A549 treated with Mapracorat at 1 μM for 4 hours (cell line): ENCODE results near the gene ALDH1L2. TPM values are rescaled to one million over a fixed set of nuclear protein-coding genes. Genes with fewer than 3 reads are reported as not detected.

ENCODE experiments used
- total RNA-seq: library from RNA; stranded (reverse); fragments of 200-300 nt; extraction: Qiagen RNA extraction; gene quantifications from 5 replicates; pipeline ENCODE4 v1.2.3, GENCODE V29; 2022

ALDH1L2 gene
- 2.4 to 3.6 TPM (median 3.2 TPM) in 5 replicates for total RNA-seq

DNA sequence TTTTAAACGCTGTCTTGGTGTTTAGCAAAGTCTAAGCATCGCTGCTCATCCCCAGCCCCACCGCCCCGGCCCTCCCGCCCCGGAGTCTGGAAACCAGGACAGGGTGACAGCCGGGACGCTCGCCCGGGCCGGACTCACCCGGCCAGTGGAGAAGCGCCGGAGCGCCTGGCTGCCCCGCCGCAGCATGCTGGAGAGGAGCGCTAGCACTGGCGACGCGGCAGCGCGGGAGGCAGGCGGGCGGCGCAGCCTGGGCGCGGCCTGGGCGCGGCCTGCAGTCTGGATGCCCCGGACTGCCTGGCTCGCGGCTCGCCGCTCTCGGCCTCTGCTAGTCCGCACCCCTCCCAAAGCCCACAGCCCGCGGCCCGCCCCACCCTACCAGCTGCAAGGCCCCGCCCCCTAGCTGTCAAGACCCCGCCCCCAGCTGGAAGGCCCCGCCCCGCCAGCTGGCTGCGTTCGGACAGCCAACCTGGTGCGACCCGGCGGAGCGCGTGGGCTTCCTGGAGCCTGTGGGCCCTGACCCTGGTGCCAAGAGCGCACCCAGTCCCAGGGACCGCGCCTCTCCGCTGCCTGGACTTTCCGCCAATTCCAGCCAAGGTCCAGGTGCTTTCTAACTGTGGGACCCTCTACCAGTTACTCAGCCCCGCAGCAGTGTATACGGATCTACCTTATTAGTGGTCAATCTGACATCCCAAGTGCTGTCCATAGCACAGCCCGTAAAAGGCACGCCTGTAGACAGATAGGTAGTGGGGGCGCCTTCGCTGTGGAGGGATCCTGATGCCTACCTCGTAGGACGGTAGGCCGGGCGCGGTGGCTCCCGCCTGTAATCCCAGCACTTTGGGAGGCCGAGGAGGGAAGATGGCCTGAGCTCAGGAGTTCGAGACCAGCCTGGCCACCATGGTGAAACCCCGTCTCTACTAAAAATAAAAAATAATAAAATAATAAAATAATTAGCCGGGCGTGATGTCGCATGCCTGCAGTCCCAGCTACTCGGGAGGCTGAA, at the start of gene ALDH1L2:
TSS of gene ALDH1L2 (minus strand) at position 208 of the 1,000 bp plus-strand sequence. CDS start at position 186, 22 bp downstream.

GRCh38 chr12:105107494-105108371, 23.5 kb upstream of the ALDH1L2 start, which contains the start of gene WASHC4:
Gene WASHC4 (plus strand): TSS chr12:105107731. CDS start chr12:105107801, 70 bp downstream.

DNA sequence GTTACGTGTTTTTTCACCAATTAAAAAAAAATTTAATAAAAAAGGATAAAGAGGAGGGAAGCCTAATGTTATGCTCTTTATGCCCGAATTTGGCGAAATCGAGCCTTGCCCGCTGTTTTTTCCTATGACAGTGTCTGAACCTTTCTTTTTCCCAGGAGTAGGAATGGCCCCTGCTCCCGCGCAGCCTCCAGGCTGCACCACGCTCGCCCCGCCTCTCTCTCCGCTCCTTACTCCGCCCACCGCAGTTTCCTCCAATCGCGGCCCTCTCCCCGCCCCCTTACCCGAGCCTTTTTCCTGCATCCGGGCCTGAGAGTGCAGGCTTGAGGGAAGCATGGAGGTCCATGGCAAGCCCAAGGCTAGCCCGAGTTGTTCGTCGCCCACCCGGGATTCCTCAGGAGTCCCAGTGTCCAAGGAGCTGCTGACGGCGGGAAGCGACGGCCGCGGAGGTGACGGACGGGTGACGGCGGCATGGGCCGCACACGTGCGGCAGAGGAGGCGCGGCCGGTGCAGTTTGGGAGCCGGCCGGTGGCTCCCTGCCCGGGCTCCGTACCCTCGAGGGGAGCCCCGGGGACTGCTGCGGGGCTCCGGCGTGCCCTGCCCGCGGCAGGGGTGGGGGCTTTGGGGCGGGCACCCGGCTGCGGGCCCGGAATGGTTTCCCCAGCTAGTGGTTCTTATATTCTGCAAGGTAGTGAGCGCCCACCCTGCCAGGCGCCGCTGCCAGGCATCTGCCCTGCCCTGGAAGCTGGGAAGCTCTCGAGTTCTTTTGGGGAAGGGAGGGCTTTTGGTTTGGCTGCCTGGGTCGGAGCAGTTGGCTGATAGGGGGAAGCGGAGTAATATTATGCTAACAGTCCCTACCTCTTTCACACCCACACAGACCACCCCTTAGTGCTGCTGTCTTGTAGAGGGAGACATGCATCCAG, 98.0 kb downstream of the ALDH1L2 start, which contains the start of gene NOPCHAP1:
TSS of gene NOPCHAP1 (plus strand) at position 295 of the 920 bp plus-strand sequence. CDS start at position 332, 37 bp downstream.

Other genes starting within 250 kb of the ALDH1L2 start
- 16.1 to 23.4 TPM (median 20.8 TPM) in 5 replicates for gene SLC41A2, start 126.2 kb downstream of the ALDH1L2 start, total RNA-seq
- gene NOPCHAP1, start 98.1 kb downstream of the ALDH1L2 start, total RNA-seq: 30.4 to 37.4 TPM (median 34.8 TPM) in 5 replicates
- gene WASHC4, start 23.3 kb upstream of the ALDH1L2 start, total RNA-seq: 17.7 to 25.3 TPM (median 23.2 TPM) in 5 replicates
- gene APPL2, start 151.7 kb upstream of the ALDH1L2 start, total RNA-seq: 18.8 to 27.4 TPM (median 22.3 TPM) in 5 replicates
- 112 to 145 TPM (median 135 TPM) in 5 replicates for gene C12orf75, start 246.2 kb upstream of the ALDH1L2 start, total RNA-seq